Right cardiac atrium (tissue), 5 donors: ENCODE data around the gene RBKS. TPM values are rescaled to one million over a fixed set of nuclear protein-coding genes. Genes with fewer than 3 reads are reported as not detected.
"Not testable (repeated sequence)": the region's sequence is repeated elsewhere in the genome, so short reads cannot be mapped to it uniquely, and the experiment has no call there.

ENCODE experiments used
- ATAC-seq, 2 donors: fragments of 200-7000 bp; cut with Tn5 transposase; one replicate each; pipeline versions ENCODE4 v1.8.0 to v1.9.1; 2020; ENCODE audit warnings: moderate library complexity in 2 of 2, mild to moderate bottlenecking in 1 of 2
- DNase-seq, 3 donors: peaks; one replicate each; pipeline ENCODE4 v3.0.0-alpha.2; 2020
- H3K27ac ChIP-seq: one replicate; pipeline ENCODE4 v1.5.1; 2013; ENCODE audit warnings: mild to moderate bottlenecking, low read length, control low read depth, moderate library complexity
- H3K27me3 ChIP-seq: one replicate; pipeline ENCODE4 v1.6.1; 2013; ENCODE audit not compliant: control insufficient read depth, insufficient read depth
- H3K4me1 ChIP-seq: one replicate; pipeline ENCODE4 v1.6.1; 2013; ENCODE audit warnings: low read length; ENCODE audit not compliant: control insufficient read depth, insufficient read depth
- H3K4me3 ChIP-seq: one replicate; pipeline ENCODE4 v1.5.1; 2013; ENCODE audit warnings: low read length, control low read depth
- H3K9me3 ChIP-seq: one replicate; pipeline ENCODE4 v1.6.1; 2013; ENCODE audit warnings: low read length; ENCODE audit not compliant: control insufficient read depth
- WGBS: extraction: QIAGEN DNeasy Blood & Tissue Kit; methylation state at CpG from one replicate; pipeline ENCODE4 v1.1.7; 2013; 5-methylcytosine and 5-hydroxymethylcytosine counted together
- intact Hi-C, 4 donors: fragments of 100-400 bp; cut with DNase I; formaldehyde crosslinking; loops; one replicate each; pipeline versions ENCODE4 v1.11.0 to v1.14.0; 2022 to 2023
- polyA plus RNA-seq: library from polyadenylated mRNA; stranded (reverse); fragments of 200-250 nt; gene quantifications from one replicate; pipeline ENCODE4 v1.2.3, GENCODE V29; 2013
- total RNA-seq, 4 donors: library from RNA; stranded (reverse); fragmentation: NEBNext Ultra II Directional; extraction: Animal tissue kit (Norgen Biotek cat#: 25700); gene quantifications; one replicate each; pipeline ENCODE4 v1.2.1, GENCODE V29; 2021
- donor health status: healthy with polysubstance abuse.
- donor health status: DM: no; HTN: yes; CAD: no.
- donor health status: DM: no; HTN: no; CAD: no.
- donor health status: DM: no; HTN: yes; CAD: no; lungs with severe emphysema.
- donor health status: DM: yes; HTN: yes; CAD: no.

RBKS gene
- total and polyA plus RNA-seq, 5 donors, result 1.4 to 3.9 (median 2.6) TPM

DNA sequence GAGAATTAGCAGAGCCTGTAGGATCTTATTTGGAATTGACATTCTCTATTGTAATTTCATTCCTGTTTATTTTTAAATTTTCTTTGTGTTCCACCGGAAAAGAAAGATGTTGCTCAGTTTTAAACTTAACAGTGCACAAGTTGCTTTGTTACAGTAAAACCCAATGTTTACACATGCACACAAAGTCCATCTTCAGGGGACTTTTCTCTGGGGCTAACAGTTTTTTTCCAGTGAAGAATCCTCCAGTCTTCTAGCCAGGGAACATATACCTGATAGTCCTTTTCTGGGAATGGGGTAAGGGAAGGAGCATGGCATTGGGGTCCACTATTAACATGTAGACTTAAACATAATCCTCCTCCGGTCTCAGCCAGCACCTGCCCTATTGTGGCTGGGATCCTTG, 143.9 kb downstream of the RBKS start:
- DNase-seq (no peak), ATAC-seq (no peak)
- no peaks in the 10 kb centered on the region for H3K4me1 ChIP-seq
- no peak overlapping the region for H3K4me3 ChIP-seq
- H3K27ac ChIP-seq, result no peak overlapping the region
- peaks cover 2% of the 10 kb centered on the region for H3K9me3 ChIP-seq
- intact Hi-C loops, result no loop called here
- no peaks in the 10 kb centered on the region for H3K27me3 ChIP-seq
- 77% methylated on average over 2 of the region's 2 CpGs for WGBS

DNA sequence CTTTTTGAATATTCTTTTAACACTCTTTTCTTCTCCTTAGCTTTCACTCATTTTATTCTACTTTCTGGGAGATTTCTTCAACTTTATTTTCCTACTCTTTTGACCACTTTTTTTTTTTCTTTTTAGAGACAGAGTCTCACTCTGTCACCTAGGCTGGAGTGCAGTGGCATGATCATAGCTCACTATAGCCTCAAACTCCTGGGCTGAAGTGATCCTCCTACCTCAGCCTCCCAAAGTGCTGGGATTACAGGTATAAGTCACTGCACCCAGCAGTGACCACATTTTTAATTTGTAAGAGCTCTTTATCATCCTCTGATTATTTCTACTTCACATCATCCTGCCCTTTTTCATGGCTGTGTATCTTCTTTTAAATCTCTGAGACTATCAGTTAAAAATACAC, 144.7 kb downstream of the RBKS start:
- H3K4me3 ChIP-seq, H3K27ac ChIP-seq, H3K4me1 ChIP-seq, intact Hi-C loops, H3K27me3 ChIP-seq, DNase-seq, ATAC-seq, H3K9me3 ChIP-seq: not testable (repeated sequence)

DNA sequence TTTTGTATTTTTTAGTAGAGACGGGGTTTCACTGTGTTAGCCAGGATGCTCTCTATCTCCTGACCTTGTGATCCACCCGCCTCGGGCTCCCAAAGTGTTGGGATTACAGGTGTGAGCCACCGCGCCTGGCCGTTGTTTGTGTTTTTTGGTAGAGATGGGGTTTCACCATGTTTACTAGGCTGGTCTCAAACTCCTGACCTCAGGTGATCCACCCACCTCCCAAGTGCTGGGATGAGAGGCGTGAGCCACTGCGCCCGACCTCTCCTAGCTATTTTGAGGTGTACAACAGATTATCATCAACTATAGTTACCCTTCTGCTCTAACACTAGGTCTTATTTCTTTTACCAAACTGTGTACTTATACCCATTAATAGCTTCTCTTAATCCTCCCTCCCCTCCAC, 147.6 kb downstream of the RBKS start:
- intact Hi-C loops, result no loop called here
- ATAC-seq, result no peak
- no peak overlapping the region for H3K4me3 ChIP-seq
- H3K4me1 ChIP-seq, result peaks cover 5% of the 10 kb centered on the region
- no peak overlapping the region for H3K27ac ChIP-seq
- H3K27me3 ChIP-seq, result no peaks in the 10 kb centered on the region
- 96% methylated on average over 9 of the region's 9 CpGs for WGBS
- DNase-seq, result no peak
- no peaks in the 10 kb centered on the region for H3K9me3 ChIP-seq

DNA sequence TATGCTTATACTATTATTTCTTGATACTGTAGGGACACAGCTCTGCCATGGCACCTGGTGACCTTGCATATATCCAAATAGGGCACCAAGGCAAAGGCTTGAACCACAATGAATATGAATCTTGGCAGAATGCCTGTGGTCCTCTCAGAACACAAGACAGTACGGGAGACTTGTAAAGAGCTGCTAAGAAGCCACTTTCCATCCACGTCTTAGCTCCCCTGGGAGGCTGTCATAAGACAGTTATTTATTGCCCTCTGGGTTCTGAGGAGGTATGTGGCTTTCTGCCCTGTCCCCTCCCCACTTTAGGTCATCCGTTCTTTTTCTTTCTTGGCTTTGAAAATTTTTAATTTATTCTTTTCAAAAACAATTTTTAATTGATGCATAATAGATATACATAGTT, 148.5 kb downstream of the RBKS start:
- intact Hi-C loops, result no loop called here
- 53% methylated on average over 3 of the region's 3 CpGs for WGBS
- ATAC-seq (no peak), DNase-seq (no peak)
- Histone ChIP-seq H3K4me3 (no peak overlapping the region), H3K9me3 (no peaks in the 10 kb centered on the region), H3K4me1 (peaks cover 5% of the 10 kb centered on the region), H3K27me3 (no peaks in the 10 kb centered on the region), H3K27ac (no peak overlapping the region)

DNA sequence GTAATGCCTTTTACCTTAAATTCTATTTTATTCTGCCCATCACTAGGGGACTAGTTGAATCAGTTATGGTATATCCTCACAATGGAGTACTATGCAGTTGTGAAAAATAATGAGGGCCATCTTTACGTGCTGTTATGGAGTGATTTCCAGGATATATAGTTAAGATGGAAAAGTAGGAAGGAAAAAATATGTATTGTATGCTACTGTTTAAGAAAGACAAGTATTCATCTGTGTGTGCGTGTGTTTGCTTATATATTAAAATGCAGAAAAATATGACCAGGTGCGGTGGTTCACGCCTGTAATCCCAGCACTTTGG, 151.2 kb downstream of the RBKS start:
- intact Hi-C loops, result loop anchor here in 1 of 4 donors (10.0 kb wide), 1 partner anchor 306 kb away; no protein-coding TSS in a partner anchor
- WGBS, result 98% methylated on average over 4 of the region's 4 CpGs
- Histone ChIP-seq H3K27me3 (no peaks in the 10 kb centered on the region), H3K27ac (no peak overlapping the region), H3K9me3 (no peaks in the 10 kb centered on the region), H3K4me3 (no peak overlapping the region), H3K4me1 (peaks cover 10% of the 10 kb centered on the region)
- DNase-seq (no peak), ATAC-seq (no peak)

DNA sequence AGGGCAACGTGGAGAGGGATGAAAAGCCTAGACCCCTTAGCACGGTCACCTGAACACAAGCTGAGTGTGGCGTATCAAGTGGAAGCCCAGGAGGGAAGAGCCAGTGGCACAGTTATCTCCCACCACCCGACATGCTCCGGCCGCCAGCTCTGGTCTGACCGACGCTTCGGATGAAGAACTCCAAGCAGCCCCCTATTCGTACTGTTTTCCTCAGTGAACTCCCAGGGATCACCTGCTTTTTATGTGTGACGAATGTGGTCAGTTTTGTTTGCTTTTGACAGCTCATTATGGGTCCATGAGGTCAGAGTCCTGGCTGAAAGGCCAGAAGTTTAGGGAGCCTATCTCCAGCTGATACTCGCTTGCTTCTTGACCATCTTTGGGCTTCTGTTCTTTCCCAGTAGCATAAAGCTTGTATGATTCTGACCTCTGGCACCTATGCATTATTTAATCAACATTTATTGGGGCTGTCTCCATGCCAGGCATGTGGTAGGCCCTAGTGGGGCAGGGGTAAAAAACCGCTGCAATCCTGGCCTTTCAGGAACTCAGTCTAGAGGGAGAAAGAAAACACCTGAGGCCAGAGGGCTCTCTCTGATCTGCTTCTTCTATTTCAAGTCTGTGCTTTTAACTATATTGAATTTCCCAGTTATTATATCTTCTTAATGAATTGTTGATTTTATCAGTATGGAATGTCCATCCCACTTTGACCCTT, 151.7 kb downstream of the RBKS start:
- peaks cover 10% of the 10 kb centered on the region for H3K4me1 ChIP-seq
- H3K9me3 ChIP-seq, result no peaks in the 10 kb centered on the region
- peak overlapping the region; percentile 74 for H3K27ac ChIP-seq
- no peaks in the 10 kb centered on the region for H3K27me3 ChIP-seq
- intact Hi-C loops, result loop anchor here in 1 of 4 donors (10.0 kb wide), 1 partner anchor 306 kb away; no protein-coding TSS in a partner anchor
- DNase-seq (no peak), ATAC-seq (no peak)
- no peak overlapping the region for H3K4me3 ChIP-seq
- WGBS, result 90% methylated on average over 13 of the region's 13 CpGs

DNA sequence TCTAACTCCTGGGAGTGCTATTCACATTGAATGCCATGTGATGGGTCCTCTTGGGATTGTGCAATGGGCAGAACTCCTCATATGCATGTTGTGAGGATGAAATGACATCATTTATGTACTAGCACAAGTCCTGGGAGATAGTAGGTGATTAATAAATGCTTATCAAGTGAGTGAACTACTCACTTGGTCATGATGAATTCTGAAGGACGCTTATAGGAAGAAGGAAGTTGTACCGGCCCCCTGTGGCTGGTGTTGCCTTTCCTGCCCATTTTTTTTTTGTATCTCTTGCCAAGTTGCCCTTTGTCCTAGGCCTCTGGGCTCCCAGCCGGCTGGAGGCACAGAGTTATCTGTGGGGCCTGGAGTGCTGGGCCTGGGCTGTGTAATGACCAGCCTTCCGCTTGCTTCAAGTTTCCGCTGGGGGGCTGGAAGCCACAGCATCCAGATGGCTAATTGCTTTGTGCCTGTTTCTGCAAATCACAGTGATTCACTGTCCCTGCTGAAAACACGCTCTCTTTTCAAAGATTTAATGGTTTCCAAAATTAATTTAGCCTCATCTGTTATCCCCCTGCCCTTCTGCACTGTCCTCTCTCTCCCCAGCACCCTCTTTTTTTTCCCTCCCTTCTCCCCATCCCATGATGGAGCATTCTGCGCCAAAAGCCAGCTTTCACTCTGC, 152.4 kb downstream of the RBKS start:
- 56% methylated on average over 7 of the region's 7 CpGs for WGBS
- peak; percentile 66 to 78 (median 68) for DNase-seq
- Histone ChIP-seq H3K4me1 (peaks cover 10% of the 10 kb centered on the region), H3K27ac (peak overlapping the region; percentile 74), H3K4me3 (no peak overlapping the region), H3K27me3 (no peaks in the 10 kb centered on the region), H3K9me3 (no peaks in the 10 kb centered on the region)
- peak; percentile 53 to 80 for ATAC-seq
- intact Hi-C loops, result loop anchor here in 1 of 4 donors (10.0 kb wide), 1 partner anchor 307 kb away; no protein-coding TSS in a partner anchor

DNA sequence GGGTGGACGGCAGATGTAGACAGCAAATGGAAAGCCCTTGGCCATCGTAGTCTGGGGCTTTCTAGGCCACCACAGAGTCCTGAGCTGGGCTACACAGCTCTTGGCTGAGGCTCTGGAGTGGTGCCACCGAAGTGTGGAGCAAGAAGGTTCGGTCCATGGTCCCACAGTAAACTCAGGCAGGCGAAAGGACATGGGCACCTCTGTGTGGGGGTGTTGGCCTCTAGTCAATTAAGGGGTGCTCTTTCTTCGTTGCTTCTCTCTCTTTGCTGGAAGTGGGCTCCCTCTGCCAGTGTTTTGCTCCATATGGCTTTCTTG, 153.3 kb downstream of the RBKS start:
- H3K4me3 ChIP-seq, result no peak overlapping the region
- intact Hi-C loops, result loop anchor here in 1 of 4 donors (10.0 kb wide), 1 partner anchor 308 kb away; no protein-coding TSS in a partner anchor
- peak in 1 of 3 donors; percentile 43 for DNase-seq
- H3K9me3 ChIP-seq, result no peaks in the 10 kb centered on the region
- no peak for ATAC-seq
- H3K27me3 ChIP-seq, result no peaks in the 10 kb centered on the region
- WGBS, result 94% methylated on average over 6 of the region's 6 CpGs
- peaks cover 10% of the 10 kb centered on the region for H3K4me1 ChIP-seq
- H3K27ac ChIP-seq, result no peak overlapping the region

DNA sequence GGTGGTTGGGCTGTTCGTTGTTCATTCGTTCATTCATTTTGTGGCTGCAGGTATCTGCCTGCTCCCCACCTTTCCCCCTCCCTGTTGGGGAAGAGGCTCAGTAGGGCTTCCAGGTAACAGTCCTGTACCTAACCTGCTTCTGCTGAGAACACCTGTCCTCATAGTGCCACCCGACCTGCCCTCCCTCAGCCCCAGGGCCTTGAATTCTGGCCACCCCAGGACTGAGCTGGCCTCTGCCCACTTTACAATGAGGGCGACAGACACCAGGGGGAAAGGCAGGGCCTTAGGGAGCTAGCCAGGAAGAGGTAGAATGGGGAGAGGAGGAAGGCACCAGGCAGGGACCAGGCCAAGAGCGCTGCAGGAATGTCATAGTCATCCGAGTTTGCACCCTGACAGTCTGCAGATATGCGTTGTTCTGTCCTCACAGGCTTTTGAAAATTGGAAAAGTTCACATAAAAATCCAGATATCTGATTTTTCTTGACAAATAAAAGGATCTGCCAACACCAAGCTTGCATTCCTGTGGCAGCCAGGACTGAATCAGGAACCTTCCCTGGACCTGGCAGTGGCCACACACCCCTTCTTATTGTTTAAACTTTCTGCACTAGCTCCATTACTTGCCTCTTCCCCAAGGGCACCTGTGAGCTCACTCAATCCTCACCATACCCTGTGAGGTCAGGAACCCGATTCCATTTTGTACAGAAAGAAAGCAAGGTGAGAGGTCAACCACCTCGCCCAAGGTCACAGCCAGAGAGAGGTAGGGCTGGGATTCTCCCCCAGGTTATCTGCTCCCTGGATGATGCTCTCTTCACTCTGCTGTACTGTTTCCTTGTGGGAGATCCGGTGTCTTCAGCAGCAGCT, 153.9 kb downstream of the RBKS start:
- WGBS, result 91% methylated on average over 10 of the region's 10 CpGs
- Histone ChIP-seq H3K27ac (peak overlapping the region; percentile 83), H3K4me1 (peaks cover 10% of the 10 kb centered on the region), H3K4me3 (no peak overlapping the region), H3K9me3 (no peaks in the 10 kb centered on the region), H3K27me3 (no peaks in the 10 kb centered on the region)
- ATAC-seq (peak in 1 of 2 donors; percentile 1), DNase-seq (peak in 1 of 3 donors; percentile 38)
- intact Hi-C loops, result loop anchor here in 1 of 4 donors (10.0 kb wide), 1 partner anchor 309 kb away; no protein-coding TSS in a partner anchor

DNA sequence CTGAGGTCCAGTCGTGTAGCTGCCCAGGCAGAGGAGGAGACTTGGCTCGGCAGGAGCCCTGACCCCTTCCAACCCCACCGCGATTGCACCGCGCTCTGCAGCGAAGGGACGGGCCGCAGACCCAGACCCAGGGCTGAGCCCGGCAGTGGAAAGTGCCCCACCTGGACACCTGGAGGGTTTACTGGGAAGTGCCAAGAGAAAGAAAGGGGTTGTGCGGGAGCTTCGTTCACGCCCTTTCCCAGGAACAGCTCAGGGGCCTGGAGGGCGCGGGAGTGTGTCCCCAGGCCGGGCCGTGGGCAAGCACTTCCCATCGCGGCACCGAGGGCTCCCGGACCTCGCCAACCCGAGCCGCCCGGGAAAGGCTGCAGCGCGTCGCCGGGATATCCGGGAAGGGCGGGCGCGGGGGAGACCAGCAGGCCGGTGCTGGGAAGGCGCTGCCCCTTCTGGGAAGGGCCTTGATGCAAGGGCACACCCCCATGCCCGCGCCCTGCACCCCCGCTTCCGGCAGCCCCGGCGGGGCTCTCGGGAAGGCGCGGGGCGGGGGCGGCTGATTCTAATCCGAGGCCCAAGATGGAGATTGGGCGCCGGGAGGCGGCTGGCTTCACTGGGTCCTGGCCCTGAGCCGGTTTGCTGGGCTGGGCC, 154.8 kb downstream of the RBKS start:
- H3K4me3 ChIP-seq, result peak overlapping the region; percentile 45

More for the DNA sequence above, 154.8 kb downstream of the RBKS start:
- Histone ChIP-seq H3K4me1 (peaks cover 10% of the 10 kb centered on the region), H3K27me3 (no peaks in the 10 kb centered on the region), H3K27ac (peak overlapping the region; percentile 86), H3K9me3 (no peaks in the 10 kb centered on the region)
- intact Hi-C loops, result loop anchor here in 1 of 4 donors (10.0 kb wide), 1 partner anchor 309 kb away; no protein-coding TSS in a partner anchor
- ATAC-seq, result peak; percentile 94 to 95
- peak; percentile 94 to 96 (median 95) for DNase-seq
- WGBS, result 2% methylated on average over 51 of the region's 51 CpGs
